ENCODE measurements around the gene TXK.

TXK gene

DNA sequence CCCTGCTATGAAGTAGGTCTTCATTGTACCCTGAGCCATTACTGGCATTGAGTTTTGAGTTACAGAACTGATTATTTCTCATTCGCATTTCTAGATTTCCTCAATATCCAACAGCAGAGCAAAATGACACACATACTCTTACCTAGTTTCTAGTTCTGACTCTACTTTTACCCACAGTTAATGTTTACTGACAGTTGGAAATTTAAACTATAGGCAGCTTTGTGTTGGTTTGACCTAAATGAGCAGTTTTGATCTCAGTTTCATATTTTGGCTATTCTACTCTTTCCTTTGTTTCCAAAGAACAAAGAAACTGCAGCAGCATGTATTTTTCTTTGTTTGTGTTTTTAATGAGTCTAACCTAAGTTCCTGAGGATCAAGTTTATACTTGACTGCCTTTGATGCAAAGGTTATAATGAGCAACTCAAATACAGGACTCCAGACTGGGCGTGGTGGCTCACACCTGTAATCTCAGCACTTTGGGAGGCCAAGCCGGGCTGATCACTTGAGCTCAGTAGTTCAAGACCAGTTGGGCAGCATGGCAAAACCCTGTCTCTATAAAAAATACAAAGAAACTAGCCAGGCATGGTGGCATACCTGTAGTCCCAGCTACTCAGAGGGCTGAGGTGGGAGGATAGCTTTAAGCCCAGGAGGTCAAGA is 30.4 kb downstream of the TXK start:
- DNase-seq (ENCODE audit: low read depth), result no peak

DNA sequence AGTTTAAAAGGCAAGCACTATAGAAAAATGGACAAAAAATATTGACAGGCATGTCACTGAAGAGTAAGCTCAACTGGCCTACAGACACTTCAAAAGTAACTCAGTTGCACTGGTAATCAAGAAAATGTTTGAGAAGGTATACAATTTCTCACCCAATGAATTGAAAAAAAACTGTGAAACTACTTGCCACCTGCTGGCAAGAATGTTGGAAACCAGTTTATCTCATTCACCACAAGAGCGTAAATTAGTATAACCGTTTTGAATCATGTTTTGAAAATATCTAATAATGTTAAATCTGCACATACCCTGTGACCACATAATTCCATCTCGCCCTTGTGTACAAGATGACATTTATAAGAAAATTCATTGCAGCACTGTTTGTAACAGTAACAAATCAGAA is 31.7 kb downstream of the TXK start:
- DNase-seq (ENCODE audit: low read depth), result no peak

DNA sequence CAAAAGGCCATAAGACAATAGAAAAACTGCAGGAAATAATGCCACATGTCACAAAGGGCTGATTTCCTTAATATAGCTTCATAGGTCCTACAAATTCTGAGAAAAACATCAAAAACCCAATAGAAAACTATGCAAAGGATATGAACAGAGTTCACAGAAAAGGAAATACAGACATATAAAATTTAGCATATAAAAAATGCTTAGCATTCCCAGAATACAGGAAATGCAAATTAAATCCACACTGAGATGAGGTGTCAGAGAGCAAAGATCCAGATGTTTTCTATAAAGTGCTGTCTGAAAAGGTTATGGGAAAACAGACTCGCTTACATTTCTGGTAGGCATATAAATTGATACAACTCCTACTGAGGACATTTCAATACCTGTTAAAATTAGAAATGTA is 33.8 kb downstream of the TXK start:
- no peak for DNase-seq (ENCODE audit: low read depth)

DNA sequence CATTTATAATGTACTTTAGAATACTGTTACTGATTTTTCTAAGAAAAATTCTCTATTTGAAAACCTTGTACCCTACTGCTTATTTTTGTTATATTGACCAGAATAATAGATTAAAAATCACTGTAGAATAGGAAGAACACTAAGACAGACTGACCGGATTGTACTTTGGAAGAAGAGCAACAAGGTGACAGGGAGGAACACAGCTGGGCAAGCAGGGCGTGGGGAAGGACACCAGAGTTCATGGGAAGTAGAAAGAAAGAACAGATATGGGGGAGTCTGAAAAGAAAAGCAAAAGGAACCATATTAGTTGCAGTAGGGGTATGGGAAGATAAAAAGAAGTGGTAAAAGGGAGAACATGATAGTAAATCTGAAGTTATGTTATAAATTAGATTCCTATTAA is 38.6 kb downstream of the TXK start:
- DNase-seq (ENCODE audit: low read depth), result no peak

DNA sequence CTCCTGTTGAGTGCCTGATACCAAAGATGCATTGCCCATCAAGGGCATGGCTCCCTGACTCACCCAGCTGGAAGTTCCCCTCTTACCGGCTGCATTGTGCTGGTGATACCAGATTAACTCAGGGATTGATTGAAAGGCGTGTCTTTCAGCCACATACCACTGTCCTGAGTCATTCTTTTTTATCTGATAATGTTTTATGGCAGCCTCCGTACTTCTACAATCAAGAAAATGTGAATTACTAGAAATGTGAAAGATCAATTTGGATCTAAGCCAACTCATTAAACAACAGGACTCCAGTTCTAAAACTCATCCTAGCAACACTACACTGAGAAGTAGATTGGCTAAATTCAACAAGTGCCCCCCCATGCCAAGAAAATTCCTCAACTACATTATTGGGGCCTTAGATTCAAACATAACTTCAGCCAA is 40.0 kb downstream of the TXK start:
- peak; percentile 74 for DNase-seq (ENCODE audit: low read depth)

DNA sequence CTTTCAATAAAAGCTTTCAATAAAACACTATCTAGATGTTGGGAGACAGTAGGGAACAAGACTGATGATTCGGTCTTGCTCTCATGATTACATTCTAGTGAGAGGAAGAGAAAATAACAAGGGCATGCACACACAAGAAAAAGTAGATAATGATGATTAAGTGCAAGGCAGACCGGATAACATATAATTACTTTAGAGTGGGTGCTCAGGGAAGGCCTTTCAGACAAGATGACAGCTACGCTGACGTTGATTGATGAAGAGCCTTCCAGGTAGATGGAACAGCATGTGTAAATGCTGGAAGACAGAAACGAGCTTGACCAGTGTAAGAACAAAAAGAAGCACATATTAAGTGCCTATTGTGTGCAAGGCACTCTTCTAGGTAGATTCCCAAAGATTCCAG is 43.4 kb downstream of the TXK start:
- DNase-seq (ENCODE audit: low read depth), result no peak

DNA sequence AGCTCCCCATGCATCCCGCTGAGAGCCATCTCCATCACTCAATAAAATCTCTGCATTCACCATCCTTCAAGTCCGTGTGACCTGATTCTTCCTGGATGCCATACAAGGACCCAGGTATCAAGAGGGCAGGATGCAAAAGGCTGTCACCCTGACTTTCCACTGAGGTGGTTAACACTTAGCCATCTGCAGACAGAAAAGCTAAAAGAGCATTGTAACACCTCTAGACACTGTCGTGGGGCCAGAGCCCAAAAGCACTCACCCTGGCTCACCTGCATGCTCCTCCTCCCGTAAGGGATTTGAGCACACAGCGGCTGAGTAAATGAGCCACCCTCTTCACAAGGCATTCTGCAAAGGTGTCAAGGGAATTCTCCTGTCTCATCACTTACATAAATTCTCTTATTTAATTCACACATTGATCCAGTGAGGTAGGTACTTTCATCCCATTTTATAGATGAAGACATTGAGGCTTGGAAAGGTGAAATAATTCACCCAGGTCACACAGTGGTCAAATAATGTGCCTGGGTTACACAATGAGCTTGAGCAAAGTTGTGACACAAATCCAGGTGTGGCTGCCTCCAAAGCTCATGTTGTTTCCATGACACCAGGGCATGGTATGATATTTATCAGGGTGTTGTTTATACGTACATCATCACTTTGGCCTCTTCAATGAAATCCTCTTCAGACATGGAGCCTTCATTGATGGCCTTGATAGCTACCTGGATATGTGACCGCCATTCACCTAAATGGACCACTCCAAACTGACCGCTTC is 48.0 kb downstream of the TXK start:
- no peak for DNase-seq (ENCODE audit: low read depth)

DNA sequence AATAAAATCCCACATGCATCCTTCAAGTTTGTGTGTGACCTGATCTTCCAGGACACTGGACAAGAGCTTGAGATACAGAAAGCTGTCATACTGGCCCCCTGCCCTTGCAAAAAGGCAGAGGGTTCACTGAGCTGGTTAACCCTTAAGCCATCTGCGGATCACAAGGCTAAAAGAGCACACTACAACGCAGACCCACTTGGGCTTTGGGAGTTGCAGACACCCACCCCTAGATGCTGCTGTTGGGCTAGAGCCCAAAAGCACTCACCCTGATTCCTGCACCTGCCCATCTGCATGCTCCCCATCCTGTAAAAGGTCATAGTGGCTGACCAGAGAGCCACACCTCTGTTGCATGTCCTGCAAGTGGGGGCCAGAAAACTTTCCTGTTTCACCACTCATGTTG is 51.1 kb downstream of the TXK start:
- no peak for DNase-seq (ENCODE audit: low read depth)

DNA sequence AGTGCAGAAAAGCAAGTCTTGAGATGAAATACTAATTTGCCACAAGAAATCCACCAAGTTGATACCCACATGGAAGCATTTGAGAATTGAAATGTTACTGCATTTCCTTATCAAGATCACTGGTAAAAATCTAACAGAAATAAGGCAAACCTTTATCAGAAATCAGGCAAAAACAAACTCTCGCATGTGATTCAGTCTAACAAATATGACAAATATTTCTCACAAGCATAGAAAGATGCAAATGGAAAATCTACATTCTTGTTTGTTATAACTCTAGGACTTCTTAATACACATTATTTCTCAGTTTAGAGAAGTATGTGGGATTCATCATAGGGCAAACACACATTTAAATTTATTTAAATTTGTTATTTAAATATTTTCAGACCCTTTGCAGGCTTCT is 52.9 kb downstream of the TXK start:
- DNase-seq (ENCODE audit: low read depth), result peak; percentile 68

DNA sequence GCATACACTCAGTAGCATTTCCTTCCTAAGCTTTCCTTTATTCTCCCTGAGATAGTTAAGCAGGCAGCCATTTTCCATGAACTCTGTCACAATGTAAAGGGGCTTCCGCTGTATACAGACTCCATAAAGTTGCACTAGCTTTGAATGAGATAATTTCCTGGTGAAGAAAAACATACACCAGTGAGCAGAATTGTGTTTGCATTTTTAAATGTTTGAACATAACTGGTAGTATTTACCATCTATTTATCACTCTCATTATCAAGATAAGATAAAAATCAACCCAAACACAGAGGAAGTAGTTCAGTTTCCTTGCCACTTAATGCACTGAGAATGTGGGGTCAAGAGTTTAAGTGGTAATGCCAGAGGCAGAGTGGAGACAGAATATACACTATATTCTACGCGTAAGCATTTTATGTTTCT is 54.1 kb downstream of the TXK start:
- DNase-seq (ENCODE audit: low read depth), result peak; percentile 83

DNA sequence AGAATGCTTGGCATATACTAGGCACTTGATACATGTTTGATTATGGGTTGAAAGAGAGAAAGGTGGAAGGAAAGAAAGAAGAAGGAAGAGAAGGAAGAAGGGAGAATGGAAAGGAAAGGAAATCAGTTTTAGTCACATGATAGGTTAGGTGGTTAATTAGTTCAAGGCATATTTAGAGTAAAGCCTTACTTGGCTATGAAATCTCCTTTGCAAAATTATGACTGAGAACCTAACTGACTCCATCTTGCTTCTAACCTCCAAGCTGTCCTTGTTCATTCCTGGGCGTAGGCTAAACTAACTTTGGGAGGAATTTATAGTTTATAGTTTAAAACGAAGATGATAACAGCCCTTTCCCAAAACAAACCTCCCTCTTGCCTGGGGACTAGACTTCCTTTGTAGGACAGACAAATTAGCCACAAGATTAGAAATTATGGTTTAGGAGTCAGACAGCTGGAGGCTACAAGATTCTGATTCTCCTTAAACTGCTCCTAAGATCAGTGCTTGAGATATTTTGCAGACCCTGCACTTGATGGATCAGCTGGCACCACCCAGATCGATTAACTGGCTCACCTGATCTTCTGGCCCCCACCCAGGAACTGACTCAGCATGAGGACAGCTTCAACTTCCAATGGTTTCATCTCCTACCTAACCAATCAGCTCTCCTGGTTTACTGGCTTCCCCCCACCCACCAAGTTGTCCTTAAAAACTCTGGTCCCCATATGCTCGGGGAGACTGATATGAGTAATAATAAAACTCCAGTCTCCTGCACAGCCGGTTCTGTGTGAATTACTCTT is 55.0 kb downstream of the TXK start:
- DNase-seq (ENCODE audit: low read depth), result peak; percentile 23

DNA sequence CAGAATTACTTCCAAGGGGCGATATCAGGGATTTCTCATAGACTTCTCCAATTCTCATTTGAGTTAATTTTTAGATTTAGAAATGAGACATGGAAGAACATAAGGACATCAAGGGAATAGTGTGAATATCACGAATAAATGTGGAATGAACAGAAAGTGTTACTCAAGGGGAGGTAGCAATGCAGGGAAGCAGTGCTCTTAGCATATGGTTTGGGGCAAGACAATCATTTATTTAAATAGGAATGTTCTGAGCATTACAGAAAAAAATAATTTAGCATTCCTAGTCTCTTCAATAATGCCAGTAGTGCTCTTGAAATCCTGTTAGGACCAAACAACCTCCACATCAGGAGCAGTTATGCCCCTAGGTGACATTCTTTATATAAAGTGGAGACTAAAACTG is 55.6 kb downstream of the TXK start:
- DNase-seq (ENCODE audit: low read depth), result no peak

DNA sequence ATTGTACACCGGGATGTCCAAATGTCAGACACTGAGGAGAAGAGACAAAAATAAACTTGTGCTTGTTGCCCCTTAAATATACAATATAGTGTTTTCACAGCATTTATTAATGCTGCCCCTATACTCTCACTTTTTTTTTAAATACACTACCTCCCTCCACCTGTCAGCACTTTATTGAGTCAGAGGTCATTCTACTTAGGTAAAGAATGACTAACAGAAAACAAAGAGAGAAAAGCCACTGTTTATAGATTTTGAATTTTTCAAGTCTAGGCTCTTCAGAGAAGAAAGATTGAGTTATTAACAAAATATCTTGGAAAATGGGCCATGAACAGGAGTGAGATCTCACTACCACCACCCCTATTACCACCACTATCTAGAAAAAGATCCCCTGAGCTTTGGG is 59.4 kb downstream of the TXK start:
- no peak for DNase-seq (ENCODE audit: low read depth)

DNA sequence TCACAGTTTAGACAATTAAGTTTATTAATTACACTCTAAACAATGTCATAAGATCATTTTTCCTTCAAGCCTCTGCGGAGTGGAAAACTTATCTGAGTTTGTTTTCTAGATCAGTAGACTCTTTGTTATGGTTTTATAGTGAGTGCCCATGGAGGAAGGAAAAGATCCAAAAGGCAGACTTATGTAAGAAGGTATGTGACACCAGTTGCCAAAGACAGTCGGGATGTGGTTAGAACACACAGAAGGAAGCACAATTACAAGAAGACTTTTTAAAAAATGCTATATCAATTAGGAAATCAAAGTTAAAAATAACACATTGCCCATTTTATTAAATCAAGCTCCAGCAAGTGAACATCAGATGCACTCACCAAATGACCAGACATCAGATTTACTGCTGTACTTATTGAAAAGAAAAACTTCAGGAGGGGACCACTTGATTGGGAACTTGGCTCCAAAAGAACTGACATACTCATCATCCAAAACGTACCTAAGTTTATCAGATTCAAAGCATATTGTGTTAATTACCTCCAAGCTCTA is 60.4 kb downstream of the TXK start:
- no peak for DNase-seq (ENCODE audit: low read depth)

DNA sequence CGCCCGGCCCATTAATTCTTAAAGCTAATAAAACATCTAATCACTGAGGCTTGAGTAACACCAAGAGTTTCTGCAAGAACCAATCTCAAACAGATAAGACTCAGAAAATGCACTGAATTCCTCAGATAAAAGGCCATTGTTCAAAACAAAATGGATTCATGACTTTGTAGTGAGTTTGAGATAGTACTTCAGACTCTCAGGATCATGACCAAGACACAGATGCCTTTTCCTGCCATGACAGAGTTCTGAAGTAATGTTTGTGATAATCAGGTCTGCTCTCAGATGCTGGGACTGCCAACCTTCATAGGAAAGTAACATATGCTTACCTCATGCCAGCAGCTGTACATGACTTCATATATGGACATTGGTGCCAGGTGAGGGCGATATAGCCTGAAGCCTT is 62.9 kb downstream of the TXK start:
- peak; percentile 7 for DNase-seq (ENCODE audit: low read depth)

DNA sequence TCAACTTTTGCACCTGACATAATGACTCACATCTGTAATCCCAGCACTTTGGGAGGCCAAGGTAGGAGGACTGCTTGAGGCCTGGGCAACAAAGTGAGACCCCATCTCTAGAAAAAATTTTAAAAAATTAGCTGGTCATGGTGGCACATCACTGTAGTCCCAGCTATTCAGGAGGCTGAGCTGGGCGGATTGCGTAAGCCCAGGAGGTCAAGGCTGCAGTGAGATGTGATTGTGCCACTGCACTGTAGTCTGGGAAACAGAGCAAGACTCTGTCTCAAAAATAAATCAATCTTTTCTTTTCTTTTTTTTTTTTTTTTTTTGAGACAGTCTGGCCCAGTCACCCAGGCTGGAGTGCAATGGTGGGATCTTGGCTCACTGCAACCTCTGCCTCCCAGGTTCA is 65.0 kb downstream of the TXK start:
- DNase-seq (ENCODE audit: low read depth), result no peak

DNA sequence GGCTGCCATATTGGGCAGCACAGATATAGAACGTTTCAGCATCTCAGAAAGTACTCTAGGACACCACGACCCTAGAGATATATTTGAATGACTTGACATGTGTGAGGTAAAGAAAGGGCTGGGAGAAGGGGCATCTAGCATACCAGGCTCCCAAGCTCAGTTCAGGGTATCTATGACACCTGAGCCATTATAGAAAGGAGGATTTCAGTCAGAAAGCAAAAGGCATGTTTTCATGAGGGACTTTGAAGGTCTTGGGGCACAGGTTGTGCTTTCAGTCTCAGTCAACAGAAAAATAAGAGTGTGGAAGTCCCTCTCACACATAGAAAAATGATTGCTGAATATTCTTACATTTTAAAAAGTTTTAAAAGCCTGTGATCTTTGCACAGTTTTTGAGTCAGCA is 65.9 kb downstream of the TXK start:
- DNase-seq (ENCODE audit: low read depth), result no peak

DNA sequence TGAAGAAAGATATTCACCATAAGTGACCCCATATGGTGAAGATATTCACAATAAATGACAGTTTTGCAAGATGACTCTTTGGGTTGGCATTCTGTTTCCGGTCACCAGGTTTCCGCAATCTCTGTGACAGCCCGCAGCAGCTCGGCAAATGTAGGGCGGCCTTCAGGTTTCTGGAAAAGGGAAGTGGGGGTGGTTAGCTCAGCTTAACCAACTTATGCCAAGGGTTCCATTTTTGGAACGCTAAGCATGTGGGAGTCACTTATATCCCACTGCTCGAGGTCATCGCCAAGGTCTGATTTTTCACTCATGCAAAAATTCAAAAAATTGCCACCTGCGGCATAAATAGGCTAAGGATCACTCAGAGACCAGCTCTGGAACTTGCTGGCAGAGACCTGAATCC is 66.5 kb downstream of the TXK start:
- DNase-seq (ENCODE audit: low read depth), result no peak

DNA sequence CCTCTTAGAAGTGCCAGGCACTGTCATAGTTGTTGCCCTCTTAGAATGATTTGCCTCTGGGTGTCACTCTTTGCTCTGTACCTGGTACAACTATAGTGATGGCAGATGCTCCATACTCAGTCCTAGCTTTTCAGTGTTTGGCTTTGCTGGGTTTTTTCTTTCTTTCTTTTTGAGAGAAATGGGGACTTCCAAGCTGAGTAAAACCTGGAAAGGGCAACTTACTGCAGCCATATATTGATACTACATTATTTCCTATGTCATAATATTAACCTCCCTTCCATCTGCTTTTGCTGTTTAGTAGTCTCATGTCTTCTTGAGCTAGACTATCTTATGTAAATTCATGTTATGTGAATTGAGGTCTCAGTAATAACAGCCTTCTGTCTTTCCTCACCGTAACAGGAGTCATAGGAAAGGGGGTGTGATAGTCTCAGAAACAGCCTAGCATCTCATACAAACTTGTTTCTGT is 68.4 kb downstream of the TXK start:
- DNase-seq (ENCODE audit: low read depth), result no peak

DNA sequence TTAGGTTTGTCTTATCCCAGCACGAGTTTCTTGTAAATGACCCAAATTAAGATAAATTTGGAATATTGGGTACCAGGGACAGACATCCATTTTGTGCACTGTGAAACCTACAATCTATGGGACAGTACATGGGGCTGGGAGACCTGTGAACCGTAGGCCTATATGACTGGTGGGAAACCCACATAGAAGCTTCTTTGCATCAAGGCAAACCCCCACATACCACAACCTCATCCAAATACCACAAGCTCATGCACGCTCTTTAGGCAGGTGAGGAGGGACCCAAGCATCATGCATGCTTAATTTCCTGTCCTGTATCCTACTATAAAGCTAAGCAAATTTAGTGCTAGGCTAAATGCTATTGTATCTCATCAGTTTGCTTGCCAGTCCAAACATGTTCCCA is 69.7 kb downstream of the TXK start:
- no peak for DNase-seq (ENCODE audit: low read depth)

DNA sequence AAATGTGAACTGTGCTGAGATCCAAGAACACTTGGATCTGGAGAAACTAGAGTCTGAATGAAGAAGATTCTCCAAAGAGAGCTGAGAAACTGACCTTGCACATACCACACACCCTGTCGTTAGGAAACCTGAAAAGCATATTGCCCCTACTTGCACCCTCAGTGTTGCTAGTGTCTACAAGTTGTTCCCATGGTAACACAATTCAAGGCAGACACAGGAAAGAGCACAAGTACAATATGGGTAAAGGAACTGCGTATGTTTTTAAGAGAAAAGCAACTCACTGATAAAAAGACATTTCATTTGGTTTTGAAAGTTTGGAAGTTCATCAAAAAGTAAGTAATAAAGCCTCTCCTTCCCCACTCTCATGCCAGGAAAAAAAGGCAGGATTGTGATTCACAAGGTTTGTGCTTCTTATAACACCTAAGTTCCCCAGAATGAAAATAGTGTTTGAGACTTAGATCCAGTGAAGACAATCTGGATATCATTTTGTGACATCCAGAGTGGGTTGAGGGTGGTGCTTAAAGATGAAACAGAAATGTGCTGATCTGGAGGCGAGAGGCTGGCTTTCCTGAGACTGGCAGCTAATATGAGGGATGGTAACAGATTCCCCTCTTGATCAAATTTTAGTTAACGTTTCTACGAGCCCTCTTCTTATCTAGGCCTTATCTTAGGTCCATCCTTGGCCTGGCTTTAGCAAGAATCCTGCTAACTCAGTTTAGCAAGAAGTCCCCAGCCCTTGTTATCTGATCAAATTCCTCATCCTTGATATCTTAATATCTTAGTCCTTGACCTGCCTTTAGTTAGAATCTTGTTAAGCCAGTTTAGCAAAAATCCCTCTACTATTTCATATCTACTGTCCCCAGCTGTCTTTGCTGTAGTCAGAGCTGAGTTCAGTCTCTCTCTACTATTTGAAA is 75.2 kb downstream of the TXK start:
- DNase-seq (ENCODE audit: low read depth), result no peak

DNA sequence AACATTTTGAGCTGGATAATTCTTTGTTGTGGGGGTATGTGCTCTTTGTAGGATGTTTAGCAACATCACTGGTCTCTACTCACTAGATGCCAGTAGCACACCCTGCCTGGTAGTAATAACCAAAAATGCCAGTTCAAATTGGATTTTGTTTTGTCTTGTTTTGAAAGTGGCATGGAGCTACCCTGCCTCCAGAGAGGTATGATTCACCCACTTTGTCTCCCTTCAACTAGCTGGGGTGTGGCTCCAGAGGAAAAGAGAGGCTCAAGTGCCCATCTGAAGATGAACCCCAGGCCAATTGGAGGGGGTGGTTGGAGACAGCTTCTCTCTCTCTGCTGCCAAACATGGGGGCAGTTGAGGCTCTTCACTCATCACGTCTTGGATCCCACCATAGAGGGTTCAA is 83.0 kb downstream of the TXK start:
- DNase-seq (ENCODE audit: low read depth), result no peak

Measured in iris pigment epithelial cell (primary cell).